NCI-H2029 treated with DMSO at 0.1 percent for 48 hours (cell line): ENCODE data around the gene OR2T27.
"Not testable (repeated sequence)": the region's sequence is repeated elsewhere in the genome, so short reads cannot be mapped to it uniquely, and the experiment has no call there.

Source experiments
- DNase-seq: peaks from one replicate; lab custom pipeline; 2025; lab: John Stamatoyannopoulos, UW

The OR2T27 gene

GRCh38 chr1:248640906-248641305, 14.4 kb downstream of the OR2T27 start:
- DNase-seq: not testable (repeated sequence)

DNA sequence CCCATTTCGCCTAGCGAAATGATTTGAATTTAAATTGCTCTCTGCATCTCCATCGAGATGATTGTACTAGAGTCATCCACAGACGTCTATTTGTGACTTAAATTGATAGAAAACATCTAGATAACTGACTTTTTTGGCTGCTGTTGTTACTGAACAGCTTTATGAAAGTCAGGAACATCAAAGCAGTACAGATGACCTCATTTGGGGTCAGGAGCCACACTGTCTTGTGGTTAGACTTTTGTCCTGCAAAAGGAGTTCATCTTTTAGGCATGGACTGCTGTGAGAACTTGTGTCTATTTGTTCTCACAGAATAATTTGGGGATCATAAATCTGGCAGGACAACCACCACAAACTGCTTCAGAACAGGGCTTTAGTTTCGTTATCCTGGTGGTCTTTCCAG, 15.7 kb downstream of the OR2T27 start:
- DNase-seq: not testable (repeated sequence)

GRCh38 chr1:248636612-248637011, 18.7 kb downstream of the OR2T27 start:
- not testable (repeated sequence) for DNase-seq

DNA sequence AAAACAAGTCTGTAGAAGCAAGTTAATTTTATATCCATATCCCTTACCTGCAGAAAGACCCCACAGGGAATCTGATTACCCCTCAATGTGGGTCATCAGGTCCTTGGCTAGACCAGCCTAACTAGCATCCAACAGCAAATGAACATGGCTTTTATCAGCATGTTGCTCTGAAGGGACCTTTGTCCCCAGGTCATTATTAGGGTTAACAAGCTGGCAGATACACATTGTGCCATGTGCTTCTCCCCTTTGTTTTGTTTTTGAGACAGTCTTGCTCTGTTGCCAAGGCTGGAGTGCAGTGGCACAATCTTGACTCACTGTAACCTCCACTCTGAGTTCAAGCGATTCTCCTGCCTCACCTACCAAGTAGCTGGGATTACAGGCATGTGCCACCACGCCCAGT, 20.3 kb downstream of the OR2T27 start, which contains the start of gene OR2T11:
Gene OR2T11 (minus strand): TSS at position 101 of the 400 bp plus-strand sequence. CDS start 7,963 bp downstream, outside the sequence.
- DNase-seq: not testable (repeated sequence)

DNA sequence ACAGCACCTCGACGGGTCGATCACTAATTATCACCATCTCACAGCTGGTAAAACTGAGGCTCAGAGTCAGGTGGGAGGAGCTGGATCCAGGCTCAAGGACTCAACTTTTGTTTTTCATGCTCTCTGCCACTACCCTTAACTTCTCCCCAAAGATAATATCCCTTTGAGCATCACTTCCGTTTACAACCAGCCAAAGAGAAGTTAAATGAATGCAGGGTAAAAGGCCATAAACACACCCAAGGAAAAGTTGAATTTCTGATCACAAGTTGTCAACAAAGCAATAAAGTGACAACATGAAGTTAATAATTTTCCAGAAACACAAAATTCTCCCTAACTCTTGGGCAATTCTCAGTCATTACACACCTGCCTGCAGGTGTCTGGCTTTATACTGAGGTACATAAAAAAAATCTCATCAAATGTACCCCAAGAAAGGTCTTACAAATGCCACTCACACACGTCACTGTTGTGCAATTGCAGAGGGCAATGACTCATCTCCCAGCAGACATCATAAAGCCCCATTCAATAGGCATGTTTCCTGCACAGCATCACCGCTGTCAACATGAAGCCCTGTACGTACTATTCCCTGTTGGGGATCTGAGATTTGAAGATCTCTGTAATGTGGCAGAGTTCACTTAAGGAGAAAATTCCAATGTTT, 23.8 kb downstream of the OR2T27 start:
- no peak for DNase-seq

- no peak for DNase-seq
Measured at GRCh38 chr1:248630551-248630950, 24.8 kb downstream of the OR2T27 start.

DNA sequence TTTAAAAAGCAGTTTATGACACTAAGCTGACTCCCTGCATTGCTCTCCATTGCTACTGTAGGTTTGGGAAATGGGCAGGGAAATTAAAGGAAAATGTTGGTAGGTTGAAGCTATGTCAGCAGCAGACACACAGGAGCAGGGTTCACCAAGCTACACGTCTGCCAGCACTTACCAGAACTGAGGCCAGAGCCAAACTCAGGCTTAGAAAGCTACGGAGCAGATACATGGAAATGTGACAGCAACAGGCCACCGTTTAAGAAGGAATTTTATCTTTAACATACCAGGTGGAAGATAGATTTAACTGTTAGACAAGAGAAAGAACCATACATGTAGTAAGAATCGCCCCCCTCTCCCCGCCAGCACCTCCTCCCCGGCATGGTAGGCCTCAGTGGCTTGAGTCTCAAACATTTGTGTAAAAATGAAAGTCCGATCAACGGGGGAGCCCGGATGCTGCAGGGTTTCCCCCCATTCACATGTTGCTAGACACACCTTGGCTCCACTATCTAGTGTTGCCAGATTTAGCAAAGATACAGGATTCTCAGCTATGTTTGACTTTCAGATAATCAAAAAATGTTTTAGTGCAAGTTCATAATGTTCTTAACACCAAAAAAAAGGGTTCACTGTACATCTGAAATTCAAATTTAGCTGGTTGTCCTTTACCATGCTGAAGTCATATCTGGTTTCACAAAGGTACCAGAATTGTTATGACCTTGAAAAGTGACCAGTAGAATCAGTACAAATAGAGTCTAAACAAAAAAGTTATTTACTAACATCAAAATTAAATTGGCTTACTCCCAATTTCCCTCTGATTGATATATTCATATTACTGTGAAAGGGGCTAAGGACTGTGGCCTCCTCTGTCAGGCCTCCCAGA, 27.1 kb downstream of the OR2T27 start:
- DNase-seq: no peak

DNA sequence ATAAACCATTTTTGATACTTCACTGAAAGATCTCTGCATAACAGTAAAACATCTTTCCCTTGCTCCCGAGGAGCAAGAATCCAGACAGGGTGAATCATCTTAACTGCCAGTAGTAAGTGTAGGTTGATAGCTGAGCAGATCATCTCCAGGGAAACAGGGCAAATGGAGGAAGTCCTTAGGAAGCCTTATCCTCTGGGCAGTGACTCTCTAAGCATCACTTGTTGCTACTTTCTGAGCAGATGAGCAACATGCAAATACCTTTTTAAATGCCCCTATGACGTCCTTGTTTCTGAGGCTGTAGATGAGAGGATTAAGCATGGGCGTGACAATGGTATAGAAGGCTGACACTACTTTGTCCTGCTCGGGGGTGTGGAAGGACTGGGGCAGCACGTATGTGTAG, 29.4 kb downstream of the OR2T27 start:
- DNase-seq: no peak

- no peak for DNase-seq
Measured at GRCh38 chr1:248625166-248625565, 30.2 kb downstream of the OR2T27 start.

- DNase-seq: peak; percentile 39
Measured at GRCh38 chr1:248622570-248623001, 32.7 kb downstream of the OR2T27 start.

DNA sequence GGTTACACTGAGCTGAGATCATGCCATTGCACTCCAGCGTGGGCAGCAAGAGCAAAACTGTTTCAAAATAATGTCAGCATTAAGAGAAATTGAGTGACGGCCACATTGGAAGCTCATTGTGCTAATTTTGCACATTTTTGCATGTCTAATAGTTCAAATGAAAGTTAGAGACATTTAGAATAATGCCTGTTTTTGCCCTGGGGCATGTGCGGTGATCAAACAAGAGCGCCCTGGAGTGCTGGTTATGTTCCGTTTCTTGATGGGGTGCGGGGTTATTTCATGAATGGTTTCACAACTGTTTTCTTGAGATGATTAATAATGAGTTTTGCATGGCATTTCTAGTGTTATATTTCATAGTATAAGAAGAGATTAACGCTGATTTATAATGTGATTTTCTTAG, 33.6 kb downstream of the OR2T27 start:
- no peak for DNase-seq

GRCh38 chr1:248618878-248619277, 36.5 kb downstream of the OR2T27 start:
- DNase-seq: peak; percentile 1

- no peak for DNase-seq
Measured at GRCh38 chr1:248618119-248618518, 37.2 kb downstream of the OR2T27 start.

- no peak for DNase-seq
Measured at GRCh38 chr1:248613742-248614141, 41.6 kb downstream of the OR2T27 start.

- DNase-seq: no peak
Measured at GRCh38 chr1:248611883-248612414, 43.4 kb downstream of the OR2T27 start.

GRCh38 chr1:248610301-248610700, 45.0 kb downstream of the OR2T27 start:
- no peak for DNase-seq
